GM21447 (cell line): ENCODE results near the gene PLIN1.
"Not testable (repeated sequence)": the region's sequence is repeated elsewhere in the genome, so short reads cannot be mapped to it uniquely, and the experiment has no call there.

ENCODE experiments used
- ATAC-seq: cut with Tn5 transposase; IDR thresholded peaks from one replicate; pipeline ENCODE4 v1.9.1; 2021; ENCODE audit not compliant: unreplicated experiment

PLIN1 gene

GRCh38 chr15:89679212-89679611 is at the start of gene PLIN1:
Gene PLIN1, minus strand, starts transcription at chr15:89679367. Its CDS starts 1,878 bp downstream, at chr15:89677489.
- ATAC-seq = no peak

GRCh38 chr15:89728254-89728653 is 49.1 kb upstream of the PLIN1 start:
- no peak for ATAC-seq

GRCh38 chr15:89725064-89725463 is 45.9 kb upstream of the PLIN1 start:
- no peak for ATAC-seq

- ATAC-seq = no peak
These were observed 45.5 kb upstream of the PLIN1 start for GRCh38 chr15:89724621-89725020.

- ATAC-seq = no peak
These were observed 43.9 kb upstream of the PLIN1 start for GRCh38 chr15:89723031-89723430.

GRCh38 chr15:89714775-89715174 is 35.6 kb upstream of the PLIN1 start:
- ATAC-seq = no peak

GRCh38 chr15:89707577-89707976 is 28.4 kb upstream of the PLIN1 start:
- ATAC-seq = no peak

- no peak for ATAC-seq
These were observed 25.2 kb upstream of the PLIN1 start for GRCh38 chr15:89704411-89704810.

- ATAC-seq = no peak
These were observed 16.0 kb upstream of the PLIN1 start for GRCh38 chr15:89695198-89695597.

GRCh38 chr15:89693696-89694095 is 14.5 kb upstream of the PLIN1 start:
- no peak for ATAC-seq

- no peak for ATAC-seq
These were observed 13.9 kb upstream of the PLIN1 start for GRCh38 chr15:89693091-89693490.

- ATAC-seq = peak; percentile 90
These were observed 11.4 kb upstream of the PLIN1 start, which contains the start of the genes PEX11A and WDR93 for GRCh38 chr15:89690276-89691218. Gene PEX11A, minus strand, starts transcription at chr15:89690754. Its CDS starts 122 bp downstream, at chr15:89690632. Gene WDR93, plus strand, starts transcription at chr15:89690811. Its CDS starts 10,936 bp downstream, at chr15:89701747.

GRCh38 chr15:89689930-89690275 is 10.7 kb upstream of the PLIN1 start:
- ATAC-seq = not testable (repeated sequence)

GRCh38 chr15:89686522-89686921 is 7.4 kb upstream of the PLIN1 start:
- ATAC-seq = no peak

- no peak for ATAC-seq
These were observed 6.8 kb upstream of the PLIN1 start for GRCh38 chr15:89685995-89686394.

- no peak for ATAC-seq
These were observed 2.0 kb upstream of the PLIN1 start for GRCh38 chr15:89681146-89681545.

GRCh38 chr15:89680282-89680873 is 1.2 kb upstream of the PLIN1 start:
- ATAC-seq = no peak

GRCh38 chr15:89677381-89677780 is 1.8 kb downstream of the PLIN1 start:
- no peak for ATAC-seq

GRCh38 chr15:89675606-89676005 is 3.6 kb downstream of the PLIN1 start:
- ATAC-seq = no peak

GRCh38 chr15:89674526-89674925 is 4.6 kb downstream of the PLIN1 start:
- no peak for ATAC-seq

GRCh38 chr15:89673165-89673512 is 6.0 kb downstream of the PLIN1 start:
- no peak for ATAC-seq
